GM18858 (cell line): ENCODE results near the gene GCHFR.
A peak's percentile ranks its signal among the peaks of the same experiment; 100 is the strongest.

Source experiments
- ATAC-seq: cut with Tn5 transposase; IDR thresholded peaks from one replicate; pipeline ENCODE4 v1.9.1; 2021; ENCODE audit not compliant: unreplicated experiment

Gene GCHFR

GRCh38 chr15:40763801-40764628 lies at the start of gene GCHFR:
GCHFR (plus strand) TSS chr15:40764068; CDS start chr15:40764181, 113 bp downstream.
- ATAC-seq = peak; percentile 34

- ATAC-seq = no peak
These were observed 49.7 kb upstream of the GCHFR start for GRCh38 chr15:40714144-40714543.

GRCh38 chr15:40716165-40716564 lies 47.7 kb upstream of the GCHFR start:
- ATAC-seq = no peak

- ATAC-seq = no peak
These were observed 42.2 kb upstream of the GCHFR start for GRCh38 chr15:40721701-40722100.

- no peak for ATAC-seq
These were observed 41.5 kb upstream of the GCHFR start for GRCh38 chr15:40722354-40722753.

GRCh38 chr15:40722934-40723333 lies 40.9 kb upstream of the GCHFR start:
- no peak for ATAC-seq

GRCh38 chr15:40723919-40724318 lies 39.9 kb upstream of the GCHFR start:
- no peak for ATAC-seq

GRCh38 chr15:40731034-40731433 lies 32.8 kb upstream of the GCHFR start:
- ATAC-seq = no peak

- ATAC-seq = no peak
These were observed 27.3 kb upstream of the GCHFR start for GRCh38 chr15:40736575-40736974.

- no peak for ATAC-seq
These were observed 26.8 kb upstream of the GCHFR start for GRCh38 chr15:40737048-40737447.

GRCh38 chr15:40739047-40739446 lies 24.8 kb upstream of the GCHFR start:
- no peak for ATAC-seq

- no peak for ATAC-seq
These were observed 24.0 kb upstream of the GCHFR start for GRCh38 chr15:40739854-40740253.

- ATAC-seq = no peak
These were observed 20.4 kb upstream of the GCHFR start for GRCh38 chr15:40743485-40743901.

- no peak for ATAC-seq
These were observed 19.7 kb upstream of the GCHFR start for GRCh38 chr15:40743921-40744814.

GRCh38 chr15:40744815-40745152 lies 19.1 kb upstream of the GCHFR start:
- ATAC-seq = no peak

- no peak for ATAC-seq
These were observed 16.9 kb upstream of the GCHFR start for GRCh38 chr15:40746916-40747418.

GRCh38 chr15:40747685-40748631 lies 15.9 kb upstream of the GCHFR start:
- no peak for ATAC-seq

GRCh38 chr15:40749151-40749630 lies 14.7 kb upstream of the GCHFR start:
- no peak for ATAC-seq

- ATAC-seq = no peak
These were observed 13.0 kb upstream of the GCHFR start for GRCh38 chr15:40750885-40751284.

- no peak for ATAC-seq
These were observed 12.1 kb upstream of the GCHFR start for GRCh38 chr15:40751745-40752144.

GRCh38 chr15:40754574-40754882 lies 9.3 kb upstream of the GCHFR start:
- ATAC-seq = no peak
